ENCODE results near the gene ANKRD66.

GRCh38 chr6:46736906-46737305 is 9.8 kb upstream of the ANKRD66 start:
- TF ChIP-seq CTCF (tag by site-specific recombination; IDR thresholded peaks at IDR 0.05) = no peak
- no peak for TF ChIP-seq ZNF157 (tag by site-specific recombination; IDR thresholded peaks at IDR 0.05)
- no peak for TF ChIP-seq ZBTB8A (tag by site-specific recombination; IDR thresholded peaks at IDR 0.05)
- TF ChIP-seq ZNF548 (tag by site-specific recombination; IDR thresholded peaks at IDR 0.05) = no peak
- TF ChIP-seq SETDB1 (IDR thresholded peaks at IDR 0.05; ENCODE audit: insufficient read length, low read length) = no peak
